Measurements from ENCODE around the gene GNPTG.

- TF ChIP-seq CTCF (IDR thresholded peaks at IDR 0.05) = no peak
- TF ChIP-seq POLR2AphosphoS5 (IDR thresholded peaks at IDR 0.05) = no peak
- TF ChIP-seq POLR2A (IDR thresholded peaks at IDR 0.05) = no peak
Observed at GRCh38 chr16:1394367-1394951, 42.7 kb downstream of the GNPTG start.
